HCT116 (cell line): ENCODE measurements around the gene PDE4D. TPM values are rescaled to one million over a fixed set of nuclear protein-coding genes. Genes with fewer than 3 reads are reported as not detected.

Experiments
- ATAC-seq: fragments of 200-7000 bp; cut with Tn5 transposase; 2 replicates; pipeline ENCODE4 v1.9.1; 2020; ENCODE audit warnings: mild to moderate bottlenecking, moderate library complexity
- BruUV-seq: library from RNA; stranded (reverse); fragments of 400-500 nt; replicated peaks from 2 replicates; lab custom pipeline; 2021; lab: Mats Ljungman, UMichigan
- CTCF ChIA-PET: fragments of 300-600 bp; sonication (Branson Sonifier 250); formaldehyde crosslinking; loops from one replicate; lab custom pipeline; 2021; ENCODE audit warnings: antibody characterized with exemption; lab: Charles Lee
- POLR2A ChIA-PET: fragments of 300-600, 350-600 bp; sonication (Branson Sonifier 250); formaldehyde crosslinking; loops from one replicate; lab custom pipeline; 2021; ENCODE audit warnings: antibody characterized with exemption; lab: Charles Lee
- RAD21 ChIA-PET, 2 experiments: fragments of 300-600 bp; sonication (Branson Sonifier 250); formaldehyde crosslinking; loops; one replicate each; lab custom pipeline; 2023; ENCODE audit warnings: low total read pairs in 2 of 2; ENCODE audit not compliant: uncharacterized antibody in 2 of 2, unreplicated experiment in 2 of 2, low non-redundant PET in 1 of 2; lab: Charles Lee
- DNase-seq: peaks from one replicate; pipeline ENCODE4 v3.0.0-alpha.2; 2010; ENCODE audit warnings: low read depth, low spot score
- H2AFZ ChIP-seq: fragments of 200-600 bp; shearing (Covaris generic), sonication (generic); 2 replicates; pipeline ENCODE4 v1.6.1; 2017; ENCODE audit warnings: low read depth, mixed run types, mixed read lengths, antibody characterized with exemption, low read length; ENCODE audit not compliant: poor library complexity, severe bottlenecking
- H3K27ac ChIP-seq: 2 replicates; pipeline ENCODE4 v1.5.1; 2012; ENCODE audit warnings: low read depth, low read length
- H3K27me3 ChIP-seq: fragments of 200-600 bp; sonication (generic); 2 replicates; pipeline ENCODE4 v1.6.1; 2016; ENCODE audit warnings: mixed run types, low read length, mixed read lengths; ENCODE audit not compliant: insufficient read depth
- H3K36me3 ChIP-seq, 2 experiments: fragments of 200-500 bp in 1 of 2; fragments of 200-600 bp in 1 of 2; sonication (Bioruptor generic) in 1 of 2; sonication (generic) in 1 of 2; 2 replicates each; pipeline versions ENCODE4 v1.5.1 to v1.6.1; 2014 to 2016; ENCODE audit warnings: low read length in 2 of 2, inconsistent platforms in 1 of 2, mixed read lengths in 1 of 2, mixed run types in 1 of 2; ENCODE audit not compliant: insufficient read depth in 2 of 2, control insufficient read depth in 1 of 2
- H3K4me1 ChIP-seq, 2 experiments: fragments of 200-600 bp in 1 of 2; sonication (generic) in 1 of 2; 2 replicates each; pipeline versions ENCODE4 v1.5.1 to v1.6.1; 2012 to 2017; ENCODE audit warnings: low read length in 2 of 2, inconsistent platforms in 1 of 2, mild to moderate bottlenecking in 1 of 2, mixed read lengths in 1 of 2, mixed run types in 1 of 2, moderate library complexity in 1 of 2; ENCODE audit not compliant: insufficient read depth in 2 of 2, control insufficient read depth in 1 of 2
- H3K4me2 ChIP-seq: fragments of 200-600 bp; sonication (generic); 2 replicates; pipeline ENCODE4 v1.6.1; 2017; ENCODE audit warnings: mixed run types, low read length, mixed read lengths
- H3K4me3 ChIP-seq, 2 experiments: fragments of 200-600 bp in 1 of 2; sonication (generic) in 1 of 2; replicated peaks in 1 of 2; 2 replicates each; pipeline ENCODE4 v1.5.1; 2011 to 2016; ENCODE audit warnings: low read length in 2 of 2, control low read depth in 1 of 2, low read depth in 1 of 2, mild to moderate bottlenecking in 1 of 2, mixed read lengths in 1 of 2, mixed run types in 1 of 2
- H3K79me2 ChIP-seq: fragments of 200-600 bp; sonication (generic); 2 replicates; pipeline ENCODE4 v1.6.1; 2017; ENCODE audit warnings: mild to moderate bottlenecking, mixed run types, low read length, moderate library complexity, mixed read lengths; ENCODE audit not compliant: insufficient read depth
- H3K9ac ChIP-seq: fragments of 200-600 bp; sonication (generic); 2 replicates; pipeline ENCODE4 v1.6.1; 2016; ENCODE audit warnings: low read length, mixed read lengths
- H3K9me2 ChIP-seq: fragments of 200-600 bp; sonication (generic), shearing (Covaris generic); 2 replicates; pipeline ENCODE4 v1.6.1; 2017; ENCODE audit warnings: mixed run types, mild to moderate bottlenecking, moderate library complexity; ENCODE audit not compliant: insufficient read depth
- H3K9me3 ChIP-seq, 2 experiments: fragments of 200-500 bp in 1 of 2; fragments of 200-600 bp in 1 of 2; sonication (Bioruptor generic) in 1 of 2; sonication (generic) in 1 of 2; 2 replicates each; pipeline ENCODE4 v1.6.1; 2014 to 2017; ENCODE audit warnings: low read length in 2 of 2, mixed read lengths in 2 of 2, inconsistent platforms in 1 of 2, low read depth in 1 of 2, mild to moderate bottlenecking in 1 of 2, mixed run types in 1 of 2, moderate library complexity in 1 of 2; ENCODE audit not compliant: control insufficient read depth in 1 of 2, insufficient read depth in 1 of 2
- H4K20me1 ChIP-seq: fragments of 200-600 bp; sonication (generic), shearing (Covaris generic); 2 replicates; pipeline ENCODE4 v1.6.1; 2017; ENCODE audit warnings: mixed run types, mild to moderate bottlenecking, moderate library complexity; ENCODE audit not compliant: insufficient read depth
- ATF3 ChIP-seq: IDR thresholded peaks from 2 replicates; pipeline ENCODE4 v1.6.1; 2012
- CBX3 ChIP-seq: IDR thresholded peaks from 2 replicates; pipeline ENCODE4 v1.6.1; 2012; ENCODE audit warnings: low read depth
- CEBPB ChIP-seq: IDR thresholded peaks from 2 replicates; pipeline ENCODE4 v1.6.1; 2012; ENCODE audit warnings: low read depth
- CTCF ChIP-seq, 3 experiments: fragments of 200-600 bp in 1 of 3; sonication (generic) in 1 of 3; IDR thresholded peaks in 2 of 3; conservative IDR thresholded peaks in 1 of 3; 2 replicates each; pipeline ENCODE4 v1.5.1; 2012 to 2017; ENCODE audit warnings: low read depth in 2 of 3, low read length in 2 of 3, antibody characterized with exemption in 1 of 3, borderline replicate concordance in 1 of 3, control low read depth in 1 of 3, mild to moderate bottlenecking in 1 of 3, mixed read lengths in 1 of 3, mixed run types in 1 of 3, moderate library complexity in 1 of 3; ENCODE audit not compliant: insufficient read depth in 1 of 3
- ELF1 ChIP-seq: IDR thresholded peaks from 2 replicates; pipeline ENCODE4 v1.6.1; 2012; ENCODE audit warnings: low read depth, borderline replicate concordance
- EZH2 ChIP-seq: fragments of 200-600 bp; sonication (generic); IDR thresholded peaks from 2 replicates; pipeline ENCODE4 v1.6.1; 2017; ENCODE audit warnings: antibody characterized with exemption, mixed run types
- EZH2phosphoT487 ChIP-seq: fragments of 200-600 bp; IDR thresholded peaks from 2 replicates; pipeline ENCODE4 v1.6.1; 2018; ENCODE audit warnings: antibody characterized with exemption, borderline replicate concordance
- FOSL1 ChIP-seq: IDR thresholded peaks from 2 replicates; pipeline ENCODE4 v1.6.1; 2012; ENCODE audit warnings: low read depth
- MAX ChIP-seq: IDR thresholded peaks from 2 replicates; pipeline ENCODE4 v1.6.1; 2012
- POLR2A ChIP-seq: IDR thresholded peaks from 2 replicates; pipeline ENCODE4 v1.7.0; 2011; ENCODE audit warnings: borderline replicate concordance; ENCODE audit not compliant: insufficient read depth, insufficient read length; ENCODE audit errors: extremely low read depth
- RAD21 ChIP-seq: IDR thresholded peaks from 2 replicates; pipeline ENCODE4 v1.6.1; 2012; ENCODE audit warnings: low read depth, mild to moderate bottlenecking
- REST ChIP-seq: IDR thresholded peaks from 2 replicates; pipeline ENCODE4 v1.6.1; 2012; ENCODE audit warnings: low read depth
- SIN3A ChIP-seq: IDR thresholded peaks from 2 replicates; pipeline ENCODE4 v1.6.1; 2012; ENCODE audit warnings: low read depth
- SP1 ChIP-seq: IDR thresholded peaks from 2 replicates; pipeline ENCODE4 v1.6.1; 2012; ENCODE audit warnings: low read depth
- TCF7L2 ChIP-seq: IDR thresholded peaks from 2 replicates; pipeline ENCODE4 v1.7.0; 2011; ENCODE audit warnings: borderline replicate concordance, inconsistent platforms; ENCODE audit not compliant: insufficient read depth, insufficient read length; ENCODE audit errors: extremely low read depth
- ZBTB33 ChIP-seq: IDR thresholded peaks from 2 replicates; pipeline ENCODE4 v1.6.1; 2011; ENCODE audit warnings: mild to moderate bottlenecking, low read length, moderate library complexity; ENCODE audit not compliant: insufficient replicate concordance; ENCODE audit errors: extremely low read depth
- ZFX ChIP-seq: fragments of 450-650 bp; IDR thresholded peaks from 2 replicates; pipeline ENCODE4 v1.6.1; 2017
- intact Hi-C: fragments of 100-400 bp; cut with micrococcal nuclease; formaldehyde crosslinking; loops from 2 replicates; pipeline ENCODE4 v1.10.0; 2022
- total RNA-seq: library from RNA; stranded (reverse); gene quantifications from one replicate; pipeline ENCODE4 v1.2.1, GENCODE V29; 2021; ENCODE audit not compliant: unreplicated experiment

PDE4D gene
- total RNA-seq, 1 experiment from 2014 or later, result 1.1 TPM

- Histone ChIP-seq H2AFZ (no peak overlapping the region), H3K9me3 (no peaks in the 10 kb centered on the region), H3K4me3 (no peak overlapping the region), H3K27ac (no peak overlapping the region), H3K9ac (no peak overlapping the region), H3K79me2 (no peaks in the 10 kb centered on the region), H3K4me2 (no peak overlapping the region), H3K27me3 (peaks cover 15% of the 10 kb centered on the region; the same call in 1 of the 2 replicates), H3K36me3 (no peaks in the 10 kb centered on the region), H4K20me1 (no peaks in the 10 kb centered on the region), H3K4me1 (no peaks in the 10 kb centered on the region), H3K9me2 (no peaks in the 10 kb centered on the region)
- BruUV-seq, result no TSS peak
- ATAC-seq (no peak), DNase-seq (no peak)
- intact Hi-C loops, result no loop called here
- TF ChIP-seq ZFX, result no peak
- no peak for TF ChIP-seq SIN3A
- TF ChIP-seq EZH2, result no peak
- TF ChIP-seq CBX3, result no peak
- no peak for TF ChIP-seq TCF7L2
- TF ChIP-seq FOSL1, result no peak
- no peak for TF ChIP-seq REST
- TF ChIP-seq EZH2phosphoT487, result no peak
- TF ChIP-seq ELF1, result no peak
- TF ChIP-seq RAD21, result no peak
- no peak for TF ChIP-seq ZBTB33
- TF ChIP-seq CEBPB, result no peak
- TF ChIP-seq ATF3, result no peak
- TF ChIP-seq POLR2A, result no peak
- no peak for TF ChIP-seq MAX
- TF ChIP-seq SP1, result no peak
- TF ChIP-seq CTCF (IDR thresholded peaks at IDR 0.05 in 2 of 3, conservative IDR thresholded peaks at IDR 0.05 in 1 of 3; ENCODE audit: borderline replicate concordance in 1 of 3, insufficient read depth in 1 of 3, low read depth in 2 of 3, low read length in 2 of 3), result no peak
- RAD21 ChIA-PET, result no interaction called here
- CTCF ChIA-PET, result no interaction called here
- POLR2A ChIA-PET, result no interaction called here
These were observed 874.4 kb downstream of the PDE4D start for GRCh38 chr5:59019078-59019477.
